K562 (cell line): ENCODE measurements around the gene ZBTB24. TPM values are rescaled to one million over a fixed set of nuclear protein-coding genes. Genes with fewer than 3 reads are reported as not detected.

ENCODE experiments used
- ATAC-seq: fragments of 200-7000 bp; cut with Tn5 transposase; 3 replicates; pipeline ENCODE4 v1.9.1; 2020; ENCODE audit warnings: moderate library complexity
- BruUV-seq: library from RNA; stranded (reverse); fragments of 400-500 nt; replicated peaks from 2 replicates; lab custom pipeline; 2021; lab: Mats Ljungman, UMichigan
- CTCF ChIA-PET: fragments of 300-600 bp; formaldehyde crosslinking; extraction: SDS; loops from one replicate; lab custom pipeline; 2021; ENCODE audit warnings: low intra/inter-chr PET ratio; lab: Yijun Ruan, JAX
- POLR2A ChIA-PET: fragments of 300-600, 350-650 bp; sonication (Branson Sonifier 250); formaldehyde crosslinking; extraction: SDS; loops from one replicate; lab custom pipeline; 2021; ENCODE audit warnings: antibody characterized with exemption, inconsistent platforms; lab: Yijun Ruan, JAX
- DNase-seq, 4 experiments: peaks; one replicate each; pipeline versions ENCODE4 v3.0.0 to v3.0.0-alpha.2; 2011 to 2018; ENCODE audit warnings: low spot score in 3 of 4, mixed read lengths in 3 of 4; ENCODE audit errors: extremely low read depth in 1 of 4
- FAIRE-seq: peaks from 2 replicates; lab custom pipeline; 2011; peaks lifted over from hg19 to GRCh38; lab: Jason Lieb, UNC
- H2AFZ ChIP-seq: 2 replicates; pipeline ENCODE4 v1.6.0; 2011; ENCODE audit warnings: low read depth, low read length, control low read depth, inconsistent platforms
- H3K27ac ChIP-seq: fragments of 200-600 bp; 3 replicates; pipeline ENCODE4 v1.8.0; 2011; ENCODE audit warnings: low read depth, mild to moderate bottlenecking, control low read depth, inconsistent platforms, low read length, moderate library complexity, mixed read lengths; ENCODE audit errors: extremely low read depth
- H3K27me3 ChIP-seq, 2 experiments: fragments of 300-600 bp in 1 of 2; 2 replicates in 1 of 2; 3 replicates in 1 of 2; pipeline versions ENCODE4 v1.6.0 to v1.8.0; 2011; ENCODE audit warnings: inconsistent platforms in 2 of 2, low read length in 2 of 2, mild to moderate bottlenecking in 1 of 2, mixed read lengths in 1 of 2, moderate library complexity in 1 of 2; ENCODE audit not compliant: control insufficient read depth in 2 of 2, insufficient read depth in 2 of 2
- H3K36me3 ChIP-seq: fragments of 300-600 bp; 3 replicates; pipeline ENCODE4 v1.8.0; 2011; ENCODE audit warnings: mild to moderate bottlenecking, low read length, inconsistent platforms; ENCODE audit not compliant: control insufficient read depth, insufficient read depth
- H3K4me1 ChIP-seq, 2 experiments: fragments of 200-600 bp in 1 of 2; replicated peaks in 1 of 2; 2 replicates in 1 of 2; 3 replicates in 1 of 2; pipeline versions ENCODE4 v1.5.1 to v1.8.0; 2011; ENCODE audit warnings: inconsistent platforms in 2 of 2, low read length in 2 of 2, mild to moderate bottlenecking in 1 of 2, mixed read lengths in 1 of 2, moderate library complexity in 1 of 2; ENCODE audit not compliant: control insufficient read depth in 2 of 2, insufficient read depth in 2 of 2
- H3K4me2 ChIP-seq: 2 replicates; pipeline ENCODE4 v1.6.1; 2011; ENCODE audit warnings: low read length, control low read depth, inconsistent platforms, mixed read lengths; ENCODE audit not compliant: insufficient read depth
- H3K4me3 ChIP-seq: fragments of 200-600 bp; sonication (generic), shearing (Covaris generic); 2 replicates; pipeline ENCODE4 v1.5.1; 2016; ENCODE audit warnings: control low read depth, inconsistent platforms
- H3K79me2 ChIP-seq: fragments of 200-600 bp; 3 replicates; pipeline ENCODE4 v1.8.0; 2011; ENCODE audit warnings: low read length, inconsistent platforms; ENCODE audit not compliant: control insufficient read depth, insufficient read depth
- H3K9ac ChIP-seq, 2 experiments: 2 replicates each; pipeline versions ENCODE4 v1.6.0 to v1.6.1; 2011; ENCODE audit warnings: low read depth in 2 of 2, low read length in 2 of 2, control low read depth in 1 of 2, inconsistent platforms in 1 of 2, mild to moderate bottlenecking in 1 of 2, mixed read lengths in 1 of 2; ENCODE audit not compliant: insufficient read depth in 1 of 2
- H3K9me1 ChIP-seq: one replicate; pipeline ENCODE4 v1.6.0; 2011; ENCODE audit warnings: inconsistent platforms, mild to moderate bottlenecking, low read length, moderate library complexity; ENCODE audit not compliant: control insufficient read depth, insufficient read depth
- H3K9me3 ChIP-seq: replicated peaks from 2 replicates; pipeline ENCODE4 v1.5.1; 2011; ENCODE audit warnings: low read depth, low read length, inconsistent platforms; ENCODE audit not compliant: control insufficient read depth, insufficient read depth
- H4K20me1 ChIP-seq: replicated peaks from 2 replicates; pipeline ENCODE4 v1.6.1; 2011; ENCODE audit warnings: low read length, inconsistent platforms, mixed read lengths; ENCODE audit not compliant: control insufficient read depth, insufficient read depth
- AFF1 ChIP-seq, 2 experiments: fragments of 450-650 bp; IDR thresholded peaks; 2 replicates each; pipeline ENCODE4 v1.6.1; 2018; ENCODE audit warnings: mild to moderate bottlenecking in 2 of 2, low read depth in 1 of 2; ENCODE audit not compliant: partially characterized antibody in 2 of 2
- CGGBP1 ChIP-seq: fragments of 250-450 bp; sonication (Bioruptor Pico); IDR thresholded peaks from 2 replicates; pipeline ENCODE4 v1.9.0; 2021; ENCODE audit warnings: mild to moderate bottlenecking
- DIDO1 ChIP-seq: fragments of 450-650 bp; IDR thresholded peaks from 2 replicates; pipeline ENCODE4 v1.6.1; 2016; ENCODE audit warnings: low read depth, missing biosample characterization, missing genetic modification characterization
- HMGN3 ChIP-seq: IDR thresholded peaks from 2 replicates; pipeline ENCODE4 v1.6.1; 2011; ENCODE audit warnings: borderline replicate concordance, low read depth, mild to moderate bottlenecking, mixed read lengths, low read length; ENCODE audit not compliant: insufficient read length; ENCODE audit errors: extremely low read depth
- PBX2 ChIP-seq, 2 experiments: IDR thresholded peaks in 1 of 2; conservative IDR thresholded peaks in 1 of 2; 2 replicates each; pipeline ENCODE4 v1.6.1; 2016; ENCODE audit warnings: low read depth in 2 of 2, mild to moderate bottlenecking in 1 of 2, missing compliant biosample characterization in 1 of 2, missing genetic modification characterization in 1 of 2, moderate library complexity in 1 of 2
- WGBS: fragments of 100-300 bp; shearing (Covaris generic); methylation state at CpG from one replicate; pipeline ENCODE4 v1.1.6; 2016; ENCODE audit warnings: low coverage, mixed read lengths; ENCODE audit not compliant: insufficient coverage; ENCODE audit errors: missing lambda C conversion rate; 5-methylcytosine and 5-hydroxymethylcytosine counted together
- in situ Hi-C: fragments of 300-500 bp; cut with MboI; formaldehyde crosslinking; loops from 4 replicates; pipeline ENCODE4 v1.15.0; 2018; ENCODE audit warnings: inconsistent platforms, mixed read lengths
- intact Hi-C: fragments of 100-400 bp; cut with micrococcal nuclease; formaldehyde crosslinking; loops from 2 replicates; pipeline ENCODE4 v1.14.2; 2022
- polyA plus RNA-seq, 8 experiments: library from polyadenylated mRNA; depleted of rRNA in 4 of 8; stranded (reverse) in 5 of 8; unstranded in 3 of 8; fragments of >200 nt; fragmentation: Nextera tagmentation in 2 of 8; fragmentation: Illumina TruSeq in 1 of 8; extraction: Ambion mirVana in 2 of 8; extraction: Trizol in 1 of 8; gene quantifications; 2 replicates each; pipeline versions ENCODE4 v1.2.1 to v1.2.3, GENCODE V29; 2011 to 2014; ENCODE audit warnings: inconsistent platforms in 1 of 8, missing spikeins in 1 of 8
- total RNA-seq, 7 experiments: library from RNA; depleted of rRNA in 6 of 7; stranded (reverse); fragments of >200 nt in 6 of 7; fragmentation: Illumina TruSeq in 2 of 7; extraction: Trizol in 2 of 7; gene quantifications; 2 replicates each; pipeline versions ENCODE4 v1.2.1 to v1.2.3, GENCODE V29; 2011 to 2021; ENCODE audit warnings: low replicate concordance in 1 of 7

Gene ZBTB24
- total and polyA plus RNA-seq, 9 of the 15 experiments (the other 6 are each of a cell fraction or from before 2014, with no cell fraction given), result 2.0 to 16.7 (median 8.3) TPM

GRCh38 chr6:109514946-109515345, 31.9 kb upstream of the ZBTB24 start:
- TF ChIP-seq DIDO1 (tag) (0 out of 2 replicates have a peak, but pooled peaks have one; percentile 20), CGGBP1 (CRISPR knock-in tag) (no peak)

GRCh38 chr6:109513571-109514071, 30.6 kb upstream of the ZBTB24 start:
- intact Hi-C loops (no loop called here), in situ Hi-C loops (no loop called here)
- ChIA-PET CTCF (no interaction called here), POLR2A (no interaction called here)
- DNase-seq, result no peak
- Histone ChIP-seq H3K4me2 (no peak overlapping the region), H3K9me3 (no peaks in the 10 kb centered on the region), H3K4me1 (no peaks in the 10 kb centered on the region), H3K27me3 (no peaks in the 10 kb centered on the region), H2AFZ (0 out of 2 replicates have a peak overlapping the region, but pooled peaks have one; percentile 15), H3K36me3 (no peaks in the 10 kb centered on the region), H3K79me2 (no peaks in the 10 kb centered on the region), H3K9ac (no peak overlapping the region), H3K4me3 (no peak overlapping the region), H3K27ac (no peak overlapping the region), H4K20me1 (no peaks in the 10 kb centered on the region), H3K9me1 (no peaks in the 10 kb centered on the region)
- ATAC-seq, result no peak
- BruUV-seq, result no TSS peak
- FAIRE-seq, result no peak
- 0% methylated on average over 2 of the region's 2 CpGs for WGBS
- TF ChIP-seq HMGN3 (no peak), AFF1 (IDR thresholded peaks at IDR 0.05; ENCODE audit: low read depth in 1 of 2, partially characterized antibody in 2 of 2) (no peak), PBX2 (CRISPR knock-in tag; IDR thresholded peaks at IDR 0.05; ENCODE audit: low read depth) (no peak), PBX2 (tag; conservative IDR thresholded peaks at IDR 0.05; ENCODE audit: low read depth) (no peak)

More at GRCh38 chr6:109514946-109515345, 31.9 kb upstream of the ZBTB24 start:
- H4K20me1 ChIP-seq, result no peaks in the 10 kb centered on the region
- H3K27ac ChIP-seq, result no peak overlapping the region
- H3K9ac ChIP-seq, result no peak overlapping the region
- H3K4me3 ChIP-seq, result no peak overlapping the region
- no peak for ATAC-seq
- H3K9me1 ChIP-seq, result no peaks in the 10 kb centered on the region
- intact Hi-C loops (no loop called here), in situ Hi-C loops (no loop called here)
- POLR2A ChIA-PET, result interaction anchor here (1.1 kb wide), 1 partner anchor 103 kb away, joined by 4 read pairs; no protein-coding TSS in a partner anchor
- H2AFZ ChIP-seq, result no peak overlapping the region
- no peak overlapping the region for H3K4me2 ChIP-seq
- CTCF ChIA-PET, result no interaction called here
- H3K36me3 ChIP-seq, result no peaks in the 10 kb centered on the region
- BruUV-seq, result no TSS peak
- no peak for DNase-seq
- H3K27me3 ChIP-seq, result no peaks in the 10 kb centered on the region
- WGBS, result 5% methylated on average over 3 of the region's 3 CpGs
- H3K4me1 ChIP-seq, result no peaks in the 10 kb centered on the region
- H3K9me3 ChIP-seq, result no peaks in the 10 kb centered on the region
- H3K79me2 ChIP-seq, result no peaks in the 10 kb centered on the region
- no peak for FAIRE-seq
